GM18511 (cell line): ENCODE measurements around the gene SLC30A7.

ENCODE experiments used
- ATAC-seq: cut with Tn5 transposase; IDR thresholded peaks from one replicate; pipeline ENCODE4 v1.9.1; 2021; ENCODE audit warnings: mild to moderate bottlenecking, moderate library complexity; ENCODE audit not compliant: unreplicated experiment

The SLC30A7 gene

GRCh38 chr1:100971021-100971420 is 75.1 kb downstream of the SLC30A7 start:
- no peak for ATAC-seq

- no peak for ATAC-seq
These were observed 76.3 kb downstream of the SLC30A7 start for GRCh38 chr1:100972185-100972584.

- ATAC-seq, result no peak
These were observed 81.0 kb downstream of the SLC30A7 start for GRCh38 chr1:100976936-100977335.

GRCh38 chr1:100979631-100980030 is 83.7 kb downstream of the SLC30A7 start:
- no peak for ATAC-seq

- no peak for ATAC-seq
These were observed 86.9 kb downstream of the SLC30A7 start for GRCh38 chr1:100982793-100983192.

- no peak for ATAC-seq
These were observed 92.2 kb downstream of the SLC30A7 start for GRCh38 chr1:100988121-100988520.

- no peak for ATAC-seq
These were observed 93.6 kb downstream of the SLC30A7 start for GRCh38 chr1:100989306-100990077.

- ATAC-seq, result no peak
These were observed 99.5 kb downstream of the SLC30A7 start for GRCh38 chr1:100995198-100995988.

- no peak for ATAC-seq
These were observed 102.5 kb downstream of the SLC30A7 start for GRCh38 chr1:100998426-100998825.

- ATAC-seq, result no peak
These were observed 104.4 kb downstream of the SLC30A7 start for GRCh38 chr1:101000131-101000873.

GRCh38 chr1:101002551-101002950 is 106.7 kb downstream of the SLC30A7 start:
- ATAC-seq, result no peak

- ATAC-seq, result no peak
These were observed 107.2 kb downstream of the SLC30A7 start for GRCh38 chr1:101003012-101003650.

- ATAC-seq, result no peak
These were observed 108.2 kb downstream of the SLC30A7 start for GRCh38 chr1:101004061-101004460.

GRCh38 chr1:101004670-101005069 is 108.8 kb downstream of the SLC30A7 start:
- no peak for ATAC-seq

- ATAC-seq, result no peak
These were observed 109.3 kb downstream of the SLC30A7 start for GRCh38 chr1:101005183-101005582.

- no peak for ATAC-seq
These were observed 110.0 kb downstream of the SLC30A7 start for GRCh38 chr1:101005871-101006270.

- no peak for ATAC-seq
These were observed 110.7 kb downstream of the SLC30A7 start for GRCh38 chr1:101006553-101006952.

GRCh38 chr1:101008229-101008834 is 112.4 kb downstream of the SLC30A7 start:
- ATAC-seq, result no peak

- ATAC-seq, result no peak
These were observed 117.9 kb downstream of the SLC30A7 start for GRCh38 chr1:101013776-101014175.

- ATAC-seq, result no peak
These were observed 121.6 kb downstream of the SLC30A7 start for GRCh38 chr1:101017448-101017847.

- ATAC-seq, result no peak
These were observed 126.4 kb downstream of the SLC30A7 start for GRCh38 chr1:101022294-101022693.
